Measurements from ENCODE around the gene ILK.

Gene ILK

GRCh38 chr11:6615046-6615445 lies 11.5 kb downstream of the ILK start:
- H3K27me3 ChIP-seq (ENCODE audit: insufficient read depth, low read length), result no peaks in the 10 kb centered on the region
- H3K36me3 ChIP-seq (ENCODE audit: insufficient read depth, low read length), result peaks cover 24% of the 10 kb centered on the region
- H3K4me3 ChIP-seq (ENCODE audit: low read length), result no peak overlapping the region
- no peak overlapping the region for H2AFZ ChIP-seq (ENCODE audit: low read depth, low read length)
- peaks cover 30% of the 10 kb centered on the region for H3K4me1 ChIP-seq (ENCODE audit: insufficient read depth, low read length)
- no peaks in the 10 kb centered on the region for H3K9me3 ChIP-seq (ENCODE audit: low read length)

DNA sequence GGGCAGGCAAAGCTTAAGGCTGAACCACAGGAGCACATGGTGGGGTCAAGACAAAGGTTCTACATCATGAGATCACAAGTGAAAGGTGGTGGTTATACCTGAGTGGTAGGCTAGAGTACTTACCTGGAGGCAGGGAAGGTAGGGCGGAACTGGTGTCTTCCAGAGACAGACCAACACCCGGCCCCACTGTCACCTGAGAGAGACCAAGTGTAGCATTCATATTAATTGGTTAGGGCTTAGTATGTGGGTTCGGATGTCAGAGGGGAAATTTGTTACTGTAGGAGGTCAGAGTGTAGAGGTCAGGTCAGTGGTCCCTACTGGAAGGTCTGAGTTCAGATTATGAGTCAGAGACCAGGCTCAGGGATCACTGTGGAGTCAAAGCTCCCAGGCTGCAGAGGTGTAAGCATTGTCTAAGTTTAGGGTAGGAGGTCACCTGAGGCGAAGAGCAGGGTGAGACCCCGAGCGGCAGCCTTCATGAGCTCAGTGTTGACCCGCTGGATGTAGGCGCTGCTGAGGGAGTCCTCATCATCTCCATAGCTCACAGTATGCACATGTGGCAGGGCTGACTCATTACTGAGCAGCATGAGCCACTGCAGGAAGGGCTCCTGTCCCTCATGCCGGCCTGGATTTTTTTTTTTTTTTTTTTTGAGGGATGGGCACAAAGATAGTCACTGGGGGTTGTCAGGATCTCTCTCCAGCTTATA lies 12.5 kb downstream of the ILK start:
- no peaks in the 10 kb centered on the region for H3K27me3 ChIP-seq (ENCODE audit: insufficient read depth, low read length)
- no peak overlapping the region for H3K4me3 ChIP-seq (ENCODE audit: low read length)
- H2AFZ ChIP-seq (ENCODE audit: low read depth, low read length), result no peak overlapping the region
- peaks cover 14% of the 10 kb centered on the region for H3K36me3 ChIP-seq (ENCODE audit: insufficient read depth, low read length)
- peaks cover 28% of the 10 kb centered on the region for H3K4me1 ChIP-seq (ENCODE audit: insufficient read depth, low read length)
- no peaks in the 10 kb centered on the region for H3K9me3 ChIP-seq (ENCODE audit: low read length)

- H3K4me3 ChIP-seq (ENCODE audit: low read length), result no peak overlapping the region
- H3K9me3 ChIP-seq (ENCODE audit: low read length), result no peaks in the 10 kb centered on the region
- H3K36me3 ChIP-seq (ENCODE audit: insufficient read depth, low read length), result peaks cover 9% of the 10 kb centered on the region
- H3K4me1 ChIP-seq (ENCODE audit: insufficient read depth, low read length), result peaks cover 22% of the 10 kb centered on the region
- H3K27me3 ChIP-seq (ENCODE audit: insufficient read depth, low read length), result no peaks in the 10 kb centered on the region
- no peak overlapping the region for H2AFZ ChIP-seq (ENCODE audit: low read depth, low read length)
Observed at GRCh38 chr11:6616596-6617250, 13.1 kb downstream of the ILK start.

GRCh38 chr11:6617315-6617781 lies 13.8 kb downstream of the ILK start:
- Histone ChIP-seq H2AFZ (ENCODE audit: low read depth, low read length) (no peak overlapping the region), H3K4me3 (ENCODE audit: low read length) (no peak overlapping the region), H3K4me1 (ENCODE audit: insufficient read depth, low read length) (peaks cover 22% of the 10 kb centered on the region), H3K27me3 (ENCODE audit: insufficient read depth, low read length) (no peaks in the 10 kb centered on the region), H3K9me3 (ENCODE audit: low read length) (no peaks in the 10 kb centered on the region), H3K36me3 (ENCODE audit: insufficient read depth, low read length) (peaks cover 11% of the 10 kb centered on the region)

DNA sequence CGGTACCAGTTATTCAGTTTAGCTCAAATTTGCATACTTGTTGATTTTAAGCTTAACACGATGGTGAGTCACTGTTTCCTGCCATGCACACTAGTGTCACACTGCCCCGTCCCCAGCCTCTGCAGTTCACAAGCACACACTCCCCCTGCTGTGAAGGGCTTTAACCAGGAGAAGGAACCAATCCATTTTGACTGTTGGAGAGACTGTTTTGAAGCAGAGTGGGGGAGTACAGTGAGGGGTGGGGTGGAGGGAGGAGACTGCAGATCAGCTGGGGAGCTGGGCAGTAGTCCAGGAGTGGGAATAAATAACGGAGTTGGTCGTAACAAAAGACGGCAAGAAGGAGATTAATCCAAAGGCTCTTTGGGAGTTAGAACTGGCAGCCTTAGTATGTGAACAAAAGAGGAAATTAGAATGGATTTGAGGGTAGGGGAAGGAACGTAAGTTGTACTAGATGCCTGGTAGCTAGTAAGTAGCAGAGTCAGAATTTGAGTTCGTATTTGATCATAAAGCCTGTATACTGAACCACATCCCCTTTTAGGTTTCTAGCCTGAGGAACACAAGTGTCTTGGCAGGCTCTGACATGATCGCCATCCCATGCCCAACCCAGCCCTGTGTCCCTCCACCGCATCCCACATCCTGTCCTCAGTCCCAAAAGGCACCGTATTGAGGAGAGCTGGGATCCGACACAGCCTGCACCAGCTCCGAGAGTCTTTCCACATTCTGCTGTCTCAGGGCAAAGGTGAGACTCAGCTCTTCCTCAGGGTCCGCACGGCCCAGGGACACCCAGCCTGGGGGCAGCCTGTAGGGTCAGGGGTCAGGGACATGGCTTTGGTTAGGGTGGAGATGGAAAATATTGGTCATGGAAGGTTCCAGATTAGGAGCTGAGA lies 14.8 kb downstream of the ILK start:
- peak overlapping the region; percentile 30 for H2AFZ ChIP-seq (ENCODE audit: low read depth, low read length)
- H3K9me3 ChIP-seq (ENCODE audit: low read length), result no peaks in the 10 kb centered on the region
- peaks cover 21% of the 10 kb centered on the region for H3K36me3 ChIP-seq (ENCODE audit: insufficient read depth, low read length)
- no peaks in the 10 kb centered on the region for H3K27me3 ChIP-seq (ENCODE audit: insufficient read depth, low read length)
- peaks cover 13% of the 10 kb centered on the region for H3K4me1 ChIP-seq (ENCODE audit: insufficient read depth, low read length)
- H3K4me3 ChIP-seq (ENCODE audit: low read length), result peak overlapping the region; percentile 73

- Histone ChIP-seq H2AFZ (ENCODE audit: low read depth, low read length) (peak within 1 kb of the TSS; percentile 30), H3K27me3 (ENCODE audit: insufficient read depth, low read length) (no peaks in the 10 kb centered on the region), H3K9me3 (ENCODE audit: low read length) (no peaks in the 10 kb centered on the region), H3K4me3 (ENCODE audit: low read length) (peak within 1 kb of the TSS; percentile 73), H3K4me1 (ENCODE audit: insufficient read depth, low read length) (peaks cover 13% of the 10 kb centered on the region), H3K36me3 (ENCODE audit: insufficient read depth, low read length) (peaks cover 29% of the 10 kb centered on the region)
Observed at GRCh38 chr11:6619004-6619745, 15.6 kb downstream of the ILK start, which contains the start of gene TPP1. Gene TPP1 (minus strand): TSS chr11:6619422. CDS start chr11:6619400, 22 bp downstream.

DNA sequence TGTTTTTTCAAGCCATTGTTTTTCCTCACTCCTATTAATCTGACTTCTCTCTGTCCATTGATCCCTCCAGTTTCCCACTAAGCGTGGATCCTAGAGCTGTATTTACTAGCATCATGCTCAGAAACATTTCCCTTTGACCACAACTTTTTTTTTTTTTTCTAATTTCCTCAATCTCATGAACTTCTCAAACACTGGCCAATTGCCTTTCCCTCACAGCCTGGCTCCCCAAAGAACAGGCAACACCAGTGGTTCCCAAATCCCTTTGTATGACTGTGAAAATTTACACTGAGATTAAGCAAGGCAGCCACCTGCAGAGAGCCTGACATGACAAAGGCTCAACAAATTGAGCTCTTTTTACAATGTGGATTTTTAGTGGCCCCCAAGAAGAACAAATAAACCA lies 17.1 kb downstream of the ILK start:
- no peaks in the 10 kb centered on the region for H3K27me3 ChIP-seq (ENCODE audit: insufficient read depth, low read length)
- no peak overlapping the region for H2AFZ ChIP-seq (ENCODE audit: low read depth, low read length)
- H3K9me3 ChIP-seq (ENCODE audit: low read length), result no peaks in the 10 kb centered on the region
- H3K4me3 ChIP-seq (ENCODE audit: low read length), result no peak overlapping the region
- peaks cover 13% of the 10 kb centered on the region for H3K4me1 ChIP-seq (ENCODE audit: insufficient read depth, low read length)
- peaks cover 39% of the 10 kb centered on the region for H3K36me3 ChIP-seq (ENCODE audit: insufficient read depth, low read length)

GRCh38 chr11:6621711-6622211 lies 18.2 kb downstream of the ILK start:
- H3K4me1 ChIP-seq (ENCODE audit: insufficient read depth, low read length), result peaks cover 13% of the 10 kb centered on the region
- no peaks in the 10 kb centered on the region for H3K27me3 ChIP-seq (ENCODE audit: insufficient read depth, low read length)
- no peak overlapping the region for H3K4me3 ChIP-seq (ENCODE audit: low read length)
- peaks cover 49% of the 10 kb centered on the region for H3K36me3 ChIP-seq (ENCODE audit: insufficient read depth, low read length)
- no peaks in the 10 kb centered on the region for H3K9me3 ChIP-seq (ENCODE audit: low read length)
- no peak overlapping the region for H2AFZ ChIP-seq (ENCODE audit: low read depth, low read length)

- H2AFZ ChIP-seq (ENCODE audit: low read depth, low read length), result no peak overlapping the region
- H3K27me3 ChIP-seq (ENCODE audit: insufficient read depth, low read length), result no peaks in the 10 kb centered on the region
- peaks cover 53% of the 10 kb centered on the region for H3K36me3 ChIP-seq (ENCODE audit: insufficient read depth, low read length)
- H3K4me1 ChIP-seq (ENCODE audit: insufficient read depth, low read length), result peaks cover 13% of the 10 kb centered on the region
- H3K9me3 ChIP-seq (ENCODE audit: low read length), result no peaks in the 10 kb centered on the region
- no peak overlapping the region for H3K4me3 ChIP-seq (ENCODE audit: low read length)
Observed at GRCh38 chr11:6622261-6623171, 18.9 kb downstream of the ILK start.

- no peaks in the 10 kb centered on the region for H3K9me3 ChIP-seq (ENCODE audit: low read length)
- H3K4me3 ChIP-seq (ENCODE audit: low read length), result no peak overlapping the region
- H3K27me3 ChIP-seq (ENCODE audit: insufficient read depth, low read length), result no peaks in the 10 kb centered on the region
- H2AFZ ChIP-seq (ENCODE audit: low read depth, low read length), result no peak overlapping the region
- H3K4me1 ChIP-seq (ENCODE audit: insufficient read depth, low read length), result peaks cover 6% of the 10 kb centered on the region
- peaks cover 63% of the 10 kb centered on the region for H3K36me3 ChIP-seq (ENCODE audit: insufficient read depth, low read length)
Observed at GRCh38 chr11:6623391-6624363, 20.1 kb downstream of the ILK start.
